Bone marrow (tissue), 2 donors: Measurements from ENCODE around the gene SPDYC.
"Not testable (repeated sequence)": the region's sequence is repeated elsewhere in the genome, so short reads cannot be mapped to it uniquely, and the experiment has no call there.

ENCODE experiments used
- DNase-seq, 2 donors: peaks; one replicate each; lab custom pipeline; 2025; lab: John Stamatoyannopoulos, UW

The SPDYC gene

GRCh38 chr11:65169164-65169641, 830 bp upstream of the SPDYC start:
- peak in 1 of 2 donors; percentile 83 for DNase-seq

- DNase-seq, result no peak
Observed at GRCh38 chr11:65172600-65172999, 2.6 kb downstream of the SPDYC start.

GRCh38 chr11:65174571-65175010, 4.6 kb downstream of the SPDYC start:
- not testable (repeated sequence) for DNase-seq

GRCh38 chr11:65180877-65181568, 11.0 kb downstream of the SPDYC start:
- peak; percentile 56 to 58 for DNase-seq

GRCh38 chr11:65181569-65182257, 11.7 kb downstream of the SPDYC start, which contains the start of gene CAPN1:
TSS of gene CAPN1 (plus strand) at chr11:65181928. CDS start at chr11:65182702, 774 bp downstream.
- peak; percentile 58 to 97 for DNase-seq

GRCh38 chr11:65182258-65183170, 12.5 kb downstream of the SPDYC start:
- DNase-seq, result no peak

- no peak for DNase-seq
Observed at GRCh38 chr11:65183201-65183891, 13.3 kb downstream of the SPDYC start.

GRCh38 chr11:65184146-65184545, 14.1 kb downstream of the SPDYC start:
- DNase-seq, result no peak

- no peak for DNase-seq
Observed at GRCh38 chr11:65185171-65185570, 15.1 kb downstream of the SPDYC start.

GRCh38 chr11:65185869-65186341, 15.9 kb downstream of the SPDYC start:
- no peak for DNase-seq

- no peak for DNase-seq
Observed at GRCh38 chr11:65186701-65187100, 16.7 kb downstream of the SPDYC start.

- no peak for DNase-seq
Observed at GRCh38 chr11:65187146-65187675, 17.2 kb downstream of the SPDYC start.

- DNase-seq, result no peak
Observed at GRCh38 chr11:65187971-65188461, 18.0 kb downstream of the SPDYC start.

- DNase-seq, result no peak
Observed at GRCh38 chr11:65188486-65188885, 18.5 kb downstream of the SPDYC start.

GRCh38 chr11:65189191-65189590, 19.2 kb downstream of the SPDYC start:
- no peak for DNase-seq

GRCh38 chr11:65194564-65194963, 24.5 kb downstream of the SPDYC start:
- DNase-seq, result no peak

GRCh38 chr11:65204143-65204542, 34.1 kb downstream of the SPDYC start:
- no peak for DNase-seq

GRCh38 chr11:65204646-65205601, 34.9 kb downstream of the SPDYC start:
- peak in 1 of 2 donors; percentile 27 for DNase-seq

GRCh38 chr11:65205602-65205967, 35.6 kb downstream of the SPDYC start:
- no peak for DNase-seq

- no peak for DNase-seq
Observed at GRCh38 chr11:65206441-65206841, 36.4 kb downstream of the SPDYC start.
